Endothelial cell of umbilical vein (primary cell): ENCODE results near the gene PFDN1. TPM values are rescaled to one million over a fixed set of nuclear protein-coding genes. Genes with fewer than 3 reads are reported as not detected.

Experiments
- BruUV-seq: library from RNA; stranded (reverse); fragments of 400-500 nt; replicated peaks from 2 replicates; lab custom pipeline; 2021; lab: Mats Ljungman, UMichigan
- CTCF ChIA-PET: fragments of 300-600, 350-600 bp; sonication (Branson Sonifier 250); formaldehyde crosslinking; loops from one replicate; lab custom pipeline; 2021; ENCODE audit warnings: antibody characterized with exemption, inconsistent platforms; lab: Charles Lee
- POLR2A ChIA-PET: fragments of 300-600, 350-600 bp; sonication (Branson Sonifier 250); formaldehyde crosslinking; loops from one replicate; lab custom pipeline; 2021; ENCODE audit warnings: antibody characterized with exemption, inconsistent platforms; lab: Charles Lee
- DNase-seq: peaks from one replicate; pipeline ENCODE4 v3.0.0-alpha.2; 2011; ENCODE audit warnings: low read depth, low spot score
- FAIRE-seq: peaks from 2 replicates; lab custom pipeline; 2011; peaks lifted over from hg19 to GRCh38; lab: Jason Lieb, UNC
- H2AFZ ChIP-seq: 2 replicates; pipeline ENCODE4 v1.6.0; 2012; ENCODE audit warnings: low read depth, low read length, control low read depth, inconsistent platforms
- H3K27ac ChIP-seq: 2 replicates; pipeline ENCODE4 v1.5.1; 2011; ENCODE audit warnings: low read depth, mild to moderate bottlenecking, control low read depth, low read length, moderate library complexity; ENCODE audit not compliant: insufficient read depth
- H3K27me3 ChIP-seq, 2 experiments: 2 replicates each; pipeline versions ENCODE4 v1.6.0 to v1.6.1; 2011; ENCODE audit warnings: low read length in 2 of 2, mixed read lengths in 1 of 2; ENCODE audit not compliant: control insufficient read depth in 2 of 2, insufficient read depth in 2 of 2
- H3K36me3 ChIP-seq, 2 experiments: 2 replicates in 1 of 2; 3 replicates in 1 of 2; pipeline ENCODE4 v1.5.1; 2011; ENCODE audit warnings: low read length in 2 of 2, mild to moderate bottlenecking in 1 of 2, moderate library complexity in 1 of 2; ENCODE audit not compliant: control insufficient read depth in 2 of 2, insufficient read depth in 2 of 2; ENCODE audit errors: extremely low read depth in 1 of 2
- H3K4me1 ChIP-seq: 3 replicates; pipeline ENCODE4 v1.5.1; 2011; ENCODE audit warnings: mild to moderate bottlenecking, low read length; ENCODE audit not compliant: control insufficient read depth, insufficient read depth; ENCODE audit errors: extremely low read depth
- H3K4me2 ChIP-seq: 2 replicates; pipeline ENCODE4 v1.6.1; 2011; ENCODE audit warnings: low read length, control low read depth, mixed read lengths; ENCODE audit not compliant: insufficient read depth
- H3K4me3 ChIP-seq, 3 experiments: fragments of 200-600 bp in 1 of 3; sonication (generic), shearing (Covaris generic) in 1 of 3; replicated peaks in 1 of 3; 2 replicates each; pipeline ENCODE4 v1.5.1; 2011 to 2016; ENCODE audit warnings: control low read depth in 3 of 3, low read length in 3 of 3, mild to moderate bottlenecking in 2 of 3, inconsistent platforms in 1 of 3, low read depth in 1 of 3, moderate library complexity in 1 of 3; ENCODE audit not compliant: insufficient read depth in 1 of 3
- H3K79me2 ChIP-seq: 2 replicates; pipeline ENCODE4 v1.6.0; 2012; ENCODE audit warnings: low read length, inconsistent platforms; ENCODE audit not compliant: control insufficient read depth, insufficient read depth
- H3K9ac ChIP-seq: replicated peaks from 2 replicates; pipeline ENCODE3; 2011; ENCODE audit warnings: low read length, control low read depth; ENCODE audit not compliant: insufficient read depth; ENCODE audit errors: extremely low read depth
- H3K9me1 ChIP-seq: replicated peaks from 3 replicates; pipeline ENCODE4 v1.6.0; 2011; ENCODE audit warnings: mild to moderate bottlenecking, low read length; ENCODE audit not compliant: control insufficient read depth, insufficient read depth; ENCODE audit errors: extremely low read depth
- H3K9me3 ChIP-seq: replicated peaks from 2 replicates; pipeline ENCODE4 v1.5.1; 2012; ENCODE audit warnings: low read length, inconsistent platforms; ENCODE audit not compliant: control insufficient read depth, insufficient read depth
- H4K20me1 ChIP-seq: replicated peaks from 2 replicates; pipeline ENCODE3; 2011; ENCODE audit warnings: mild to moderate bottlenecking, low read length; ENCODE audit not compliant: control insufficient read depth, insufficient read depth; ENCODE audit errors: extremely low read depth
- EZH2 ChIP-seq: IDR thresholded peaks from 2 replicates; pipeline ENCODE4 v1.6.1; 2012; ENCODE audit warnings: borderline replicate concordance, low read depth, mild to moderate bottlenecking, moderate library complexity, low read length, inconsistent platforms; ENCODE audit not compliant: severe bottlenecking
- FOS ChIP-seq: IDR thresholded peaks from 2 replicates; pipeline ENCODE4 v1.6.1; 2011; ENCODE audit warnings: mild to moderate bottlenecking, low read length, moderate library complexity, borderline replicate concordance; ENCODE audit not compliant: insufficient read depth
- GATA2 ChIP-seq: IDR thresholded peaks from 2 replicates; pipeline ENCODE4 v1.7.0; 2011; ENCODE audit warnings: low read depth, mild to moderate bottlenecking, moderate library complexity, mixed read lengths, low read length; ENCODE audit not compliant: insufficient read length, insufficient read depth
- JUN ChIP-seq: IDR thresholded peaks from 2 replicates; pipeline ENCODE4 v1.6.1; 2011; ENCODE audit warnings: borderline replicate concordance, low read depth; ENCODE audit not compliant: insufficient read length, insufficient read depth
- MYC ChIP-seq: IDR thresholded peaks from one replicate; pipeline ENCODE4 v1.6.1; 2011; ENCODE audit warnings: mild to moderate bottlenecking, low read depth, low read length
- POLR2A ChIP-seq: IDR thresholded peaks from 2 replicates; pipeline ENCODE4 v1.6.1; 2012; ENCODE audit warnings: low read depth, mild to moderate bottlenecking, control low read depth, low read length
- POLR2AphosphoS5 ChIP-seq: IDR thresholded peaks from 2 replicates; pipeline ENCODE4 v1.6.1; 2012; ENCODE audit warnings: low read depth, mild to moderate bottlenecking, control low read depth, low read length, moderate library complexity; ENCODE audit not compliant: insufficient read depth
- dilution Hi-C: fragments of 300-500 bp; cut with MboI; formaldehyde crosslinking; loops from one replicate; pipeline ENCODE4 v1.15.0; 2019; ENCODE audit warnings: low sequenced_read_pairs; ENCODE audit not compliant: extremely low pct_ligation_motif_present
- intact Hi-C: fragments of 100-400 bp; cut with micrococcal nuclease; formaldehyde crosslinking; loops from one replicate; pipeline ENCODE4 v1.10.0; 2022
- polyA plus RNA-seq, 4 experiments: library from polyadenylated mRNA; depleted of rRNA in 3 of 4; stranded (reverse) in 3 of 4; unstranded in 1 of 4; fragments of >200 nt; gene quantifications; 2 replicates each; pipeline versions ENCODE4 v1.2.1 to v1.2.3, GENCODE V29; 2011 to 2012; ENCODE audit warnings: missing spikeins in 1 of 4
- total RNA-seq: library from RNA; stranded (reverse); gene quantifications from 2 replicates; pipeline ENCODE4 v1.2.3, GENCODE V29; 2021
- TF ChIP-seq, protein P1 (sequence below): IDR thresholded peaks from 2 replicates; pipeline ENCODE4 v1.6.1; 2011; ENCODE audit not compliant: insufficient read depth, insufficient read length
- TF ChIP-seq, protein P2 (sequence below), 2 donors: IDR thresholded peaks; 1 replicate in 1 of 2; 2 replicates in 1 of 2; pipeline ENCODE4 v1.5.1; 2011; ENCODE audit warnings: low read length in 2 of 2, mild to moderate bottlenecking in 2 of 2, moderate library complexity in 2 of 2, control low read depth in 1 of 2, inconsistent platforms in 1 of 2, low read depth in 1 of 2; ENCODE audit not compliant: insufficient read depth in 1 of 2; ENCODE audit errors: extremely low read depth in 1 of 2

PFDN1 gene
- total and polyA plus RNA-seq, 2 donors (not counting 3 experiments of a cell fraction or from before 2014, with no cell fraction given): 107 to 158 TPM

DNA sequence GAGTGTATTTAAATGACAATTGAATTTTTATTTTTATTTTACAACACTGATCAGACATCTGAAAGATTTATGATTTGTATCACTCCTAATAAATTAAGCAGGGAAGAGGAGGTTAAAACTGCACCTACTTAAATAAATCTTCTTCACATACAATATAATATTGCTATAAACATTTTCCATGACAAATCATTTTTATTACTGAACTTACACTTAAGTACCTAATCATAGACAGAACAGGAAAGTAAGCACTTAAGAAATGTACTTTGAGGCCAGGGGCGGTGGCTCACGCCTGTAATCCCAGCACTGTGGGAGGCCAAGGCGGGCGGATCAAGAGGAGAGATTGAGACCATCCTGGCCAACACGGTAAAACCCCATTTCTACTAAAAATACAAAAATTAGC, 3.8 kb downstream of the PFDN1 start:
- peaks cover 63% of the 10 kb centered on the region for H3K4me1 ChIP-seq

More for the DNA sequence above, 3.8 kb downstream of the PFDN1 start:
- ChIA-PET CTCF (interaction anchor here (2.9 kb wide), 1 partner anchor 47 kb away, joined by 20 read pairs; the partner anchor contains the start of gene HBEGF), POLR2A (no interaction called here)
- TF ChIP-seq POLR2AphosphoS5: no peak
- no peak for TF ChIP-seq GATA2
- TF ChIP-seq, protein P1, sequence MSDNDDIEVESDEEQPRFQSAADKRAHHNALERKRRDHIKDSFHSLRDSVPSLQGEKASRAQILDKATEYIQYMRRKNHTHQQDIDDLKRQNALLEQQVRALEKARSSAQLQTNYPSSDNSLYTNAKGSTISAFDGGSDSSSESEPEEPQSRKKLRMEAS: no peak
- no peak for TF ChIP-seq MYC
- TF ChIP-seq, protein P2, sequence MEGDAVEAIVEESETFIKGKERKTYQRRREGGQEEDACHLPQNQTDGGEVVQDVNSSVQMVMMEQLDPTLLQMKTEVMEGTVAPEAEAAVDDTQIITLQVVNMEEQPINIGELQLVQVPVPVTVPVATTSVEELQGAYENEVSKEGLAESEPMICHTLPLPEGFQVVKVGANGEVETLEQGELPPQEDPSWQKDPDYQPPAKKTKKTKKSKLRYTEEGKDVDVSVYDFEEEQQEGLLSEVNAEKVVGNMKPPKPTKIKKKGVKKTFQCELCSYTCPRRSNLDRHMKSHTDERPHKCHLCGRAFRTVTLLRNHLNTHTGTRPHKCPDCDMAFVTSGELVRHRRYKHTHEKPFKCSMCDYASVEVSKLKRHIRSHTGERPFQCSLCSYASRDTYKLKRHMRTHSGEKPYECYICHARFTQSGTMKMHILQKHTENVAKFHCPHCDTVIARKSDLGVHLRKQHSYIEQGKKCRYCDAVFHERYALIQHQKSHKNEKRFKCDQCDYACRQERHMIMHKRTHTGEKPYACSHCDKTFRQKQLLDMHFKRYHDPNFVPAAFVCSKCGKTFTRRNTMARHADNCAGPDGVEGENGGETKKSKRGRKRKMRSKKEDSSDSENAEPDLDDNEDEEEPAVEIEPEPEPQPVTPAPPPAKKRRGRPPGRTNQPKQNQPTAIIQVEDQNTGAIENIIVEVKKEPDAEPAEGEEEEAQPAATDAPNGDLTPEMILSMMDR (IDR thresholded peaks at IDR 0.05; ENCODE audit: extremely low read depth in 1 of 2, insufficient read depth in 1 of 2, low read depth in 1 of 2, low read length in 2 of 2): no peak
- TF ChIP-seq EZH2: no peak
- TF ChIP-seq FOS: no peak
- no peak for TF ChIP-seq POLR2A
- no peak for TF ChIP-seq JUN
- Histone ChIP-seq H3K36me3 (no peaks in the 10 kb centered on the region), H3K9me3 (no peaks in the 10 kb centered on the region), H3K4me2 (peak overlapping the region; percentile 24), H3K4me3 (no peak overlapping the region), H3K9me1 (no peaks in the 10 kb centered on the region), H3K27me3 (no peaks in the 10 kb centered on the region), H3K9ac (peak overlapping the region; percentile 38), H2AFZ (no peak overlapping the region), H4K20me1 (no peaks in the 10 kb centered on the region), H3K79me2 (peaks cover 65% of the 10 kb centered on the region), H3K27ac (peak overlapping the region; percentile 64)
- BruUV-seq: no TSS peak
- no peak for FAIRE-seq
- no peak for DNase-seq
- intact Hi-C loops (loop anchor here (2.0 kb wide), 1 partner anchor 24 kb away; no protein-coding TSS in a partner anchor), dilution Hi-C loops (no loop called here)
